Gastroesophageal sphincter (tissue), 4 donors: Measurements from ENCODE around the gene SLC25A19. TPM values are rescaled to one million over a fixed set of nuclear protein-coding genes. Genes with fewer than 3 reads are reported as not detected.

Source experiments
- ATAC-seq: fragments of 150-250 bp; one replicate; pipeline ENCODE4 v1.9.1; 2016; ENCODE audit warnings: mild to moderate bottlenecking, moderate library complexity
- H3K27ac ChIP-seq, 4 donors: fragments of 200-600 bp; sonication (generic) in 3 of 4; 1 replicate in 3 of 4; 2 replicates in 1 of 4; pipeline ENCODE4 v1.5.1; 2016 to 2019
- H3K27me3 ChIP-seq: fragments of 200-600 bp; sonication (generic); one replicate; pipeline ENCODE4 v1.5.1; 2019
- H3K36me3 ChIP-seq, 2 donors: fragments of 200-600 bp; sonication (generic); one replicate each; pipeline ENCODE4 v1.5.1; 2019; ENCODE audit warnings: control low read depth in 1 of 2
- H3K4me1 ChIP-seq, 3 donors: fragments of 200-600 bp; sonication (generic); 1 replicate in 2 of 3; 2 replicates in 1 of 3; pipeline ENCODE4 v1.5.1; 2016 to 2019; ENCODE audit warnings: control low read depth in 2 of 3
- H3K4me3 ChIP-seq, 2 donors: fragments of 200-600 bp; sonication (generic); one replicate each; pipeline ENCODE4 v1.5.1; 2019; ENCODE audit warnings: mild to moderate bottlenecking in 1 of 2, moderate library complexity in 1 of 2
- H3K9me3 ChIP-seq, 3 donors: fragments of 200-600 bp; sonication (generic); one replicate each; pipeline ENCODE4 v1.5.1; 2017 to 2019; ENCODE audit warnings: control low read depth in 2 of 3
- EP300 ChIP-seq: sonication (generic); formaldehyde crosslinking; IDR thresholded peaks from one replicate; pipeline ENCODE4 v1.6.1; 2017; ENCODE audit warnings: antibody characterized with exemption, mild to moderate bottlenecking
- POLR2A ChIP-seq, 2 donors: fragments of 450-650 bp; IDR thresholded peaks; one replicate each; pipeline ENCODE4 v1.6.1; 2017; ENCODE audit warnings: antibody characterized with exemption in 2 of 2, mild to moderate bottlenecking in 2 of 2, moderate library complexity in 1 of 2
- POLR2AphosphoS5 ChIP-seq: sonication (generic); formaldehyde crosslinking; IDR thresholded peaks from one replicate; pipeline ENCODE4 v1.6.1; 2017; ENCODE audit warnings: antibody characterized with exemption
- WGBS, 2 donors: methylation state at CpG; one replicate each; pipeline ENCODE4 v1.1.5; 2018; ENCODE audit warnings: low coverage in 1 of 2; 5-methylcytosine and 5-hydroxymethylcytosine counted together
- total RNA-seq, 4 donors: library from RNA; depleted of rRNA; stranded (reverse); fragments of >200 nt; gene quantifications; one replicate each; pipeline ENCODE4 v1.1.0, GENCODE V29; 2016
- TF ChIP-seq, protein P1 (sequence below), 4 experiments: fragments of 200-600 bp in 2 of 4; fragments of 450-650 bp in 2 of 4; sonication (generic) in 1 of 4; IDR thresholded peaks; one replicate each; pipeline ENCODE4 v1.5.1; 2017 to 2019; ENCODE audit warnings: antibody characterized with exemption in 4 of 4, mild to moderate bottlenecking in 2 of 4, moderate library complexity in 2 of 4

Gene SLC25A19
- total RNA-seq, 4 donors from 2014 or later = 7.3 to 14.5 (median 13.4) TPM

DNA sequence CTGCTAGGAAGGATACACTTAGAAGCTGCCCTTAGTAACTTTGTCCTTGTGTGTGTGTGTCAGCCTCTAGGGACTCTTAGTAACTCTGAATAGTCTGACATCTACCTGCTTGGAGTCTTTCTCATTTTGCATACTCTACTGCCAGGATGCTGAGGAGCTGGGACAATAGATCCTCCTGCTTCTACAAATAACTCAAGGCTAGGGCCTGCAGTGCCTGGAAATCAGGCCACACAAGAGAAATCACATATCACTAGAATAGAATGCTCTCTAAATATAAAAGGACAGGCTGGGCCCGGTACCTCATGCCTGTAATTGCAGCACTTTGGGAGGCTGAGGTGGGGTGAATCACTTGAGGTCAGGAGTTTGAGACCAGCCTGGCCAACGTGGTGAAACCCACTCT is 38.5 kb upstream of the SLC25A19 start:
- no peak for ATAC-seq
- 100% methylated on average over 1 of the region's 2 CpGs; no CpG with 5 or more reads in 1 of the 2 donors for WGBS, 2 donors
- Histone ChIP-seq H3K4me3 (no peak overlapping the region), H3K9me3 (no peaks in the 10 kb centered on the region), H3K27me3 (no peaks in the 10 kb centered on the region), H3K27ac (no peak overlapping the region), H3K36me3 (peaks cover 0 to 39% of the 10 kb centered on the region in 2 donors), H3K4me1 (peaks cover 0 to 41% (median 0%) of the 10 kb centered on the region in 3 donors)
- TF ChIP-seq, protein P1, sequence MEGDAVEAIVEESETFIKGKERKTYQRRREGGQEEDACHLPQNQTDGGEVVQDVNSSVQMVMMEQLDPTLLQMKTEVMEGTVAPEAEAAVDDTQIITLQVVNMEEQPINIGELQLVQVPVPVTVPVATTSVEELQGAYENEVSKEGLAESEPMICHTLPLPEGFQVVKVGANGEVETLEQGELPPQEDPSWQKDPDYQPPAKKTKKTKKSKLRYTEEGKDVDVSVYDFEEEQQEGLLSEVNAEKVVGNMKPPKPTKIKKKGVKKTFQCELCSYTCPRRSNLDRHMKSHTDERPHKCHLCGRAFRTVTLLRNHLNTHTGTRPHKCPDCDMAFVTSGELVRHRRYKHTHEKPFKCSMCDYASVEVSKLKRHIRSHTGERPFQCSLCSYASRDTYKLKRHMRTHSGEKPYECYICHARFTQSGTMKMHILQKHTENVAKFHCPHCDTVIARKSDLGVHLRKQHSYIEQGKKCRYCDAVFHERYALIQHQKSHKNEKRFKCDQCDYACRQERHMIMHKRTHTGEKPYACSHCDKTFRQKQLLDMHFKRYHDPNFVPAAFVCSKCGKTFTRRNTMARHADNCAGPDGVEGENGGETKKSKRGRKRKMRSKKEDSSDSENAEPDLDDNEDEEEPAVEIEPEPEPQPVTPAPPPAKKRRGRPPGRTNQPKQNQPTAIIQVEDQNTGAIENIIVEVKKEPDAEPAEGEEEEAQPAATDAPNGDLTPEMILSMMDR (IDR thresholded peaks at IDR 0.05) = no peak
- TF ChIP-seq EP300 = no peak
- no peak for TF ChIP-seq POLR2AphosphoS5
- TF ChIP-seq POLR2A (IDR thresholded peaks at IDR 0.05) = no peak

DNA sequence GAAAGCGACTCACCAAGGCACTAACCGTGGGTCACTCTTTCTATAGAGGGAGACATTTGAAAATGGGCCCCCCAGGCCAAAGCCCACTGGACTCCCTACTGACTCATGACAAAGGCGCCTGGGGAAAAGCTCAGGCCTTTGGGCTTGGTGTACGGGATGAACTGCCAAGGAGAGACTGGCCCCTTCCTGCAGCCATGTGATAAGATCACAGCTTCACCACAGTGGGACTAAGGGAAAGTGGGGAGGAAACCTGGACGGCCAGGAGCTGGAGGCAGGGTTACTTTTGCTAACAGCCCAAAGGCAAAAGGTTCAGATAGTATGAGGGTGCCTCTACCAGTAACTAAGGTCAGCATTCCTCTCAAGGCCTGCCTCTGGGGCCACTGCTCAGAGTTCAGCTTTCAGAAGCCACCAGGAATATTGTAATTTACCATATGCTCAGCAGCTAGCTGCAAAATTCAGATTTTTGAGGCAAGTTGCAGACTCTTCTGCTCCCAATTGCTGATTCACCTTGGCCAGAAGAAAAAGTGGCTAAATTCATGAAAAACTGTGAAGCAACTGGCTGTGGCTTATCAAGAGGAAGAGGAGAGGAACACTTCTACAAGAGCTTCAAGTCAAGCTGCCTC is 37.1 kb upstream of the SLC25A19 start:
- H3K4me1 ChIP-seq = peaks cover 0 to 43% (median 0%) of the 10 kb centered on the region in 3 donors
- H3K36me3 ChIP-seq = peaks cover 0 to 42% of the 10 kb centered on the region in 2 donors
- TF ChIP-seq POLR2AphosphoS5 = no peak
- TF ChIP-seq, protein P1 (IDR thresholded peaks at IDR 0.05) = no peak
- TF ChIP-seq EP300 = no peak
- no peak for TF ChIP-seq POLR2A (IDR thresholded peaks at IDR 0.05)
- H3K4me3 ChIP-seq = no peak overlapping the region
- WGBS, 2 donors = no CpG with 5 or more reads among the region's 5 CpGs
- H3K27ac ChIP-seq = peak overlapping the region in 3 of 4 donors; percentile 46 to 54 (median 48)
- no peaks in the 10 kb centered on the region for H3K9me3 ChIP-seq
- no peak for ATAC-seq
- no peaks in the 10 kb centered on the region for H3K27me3 ChIP-seq

DNA sequence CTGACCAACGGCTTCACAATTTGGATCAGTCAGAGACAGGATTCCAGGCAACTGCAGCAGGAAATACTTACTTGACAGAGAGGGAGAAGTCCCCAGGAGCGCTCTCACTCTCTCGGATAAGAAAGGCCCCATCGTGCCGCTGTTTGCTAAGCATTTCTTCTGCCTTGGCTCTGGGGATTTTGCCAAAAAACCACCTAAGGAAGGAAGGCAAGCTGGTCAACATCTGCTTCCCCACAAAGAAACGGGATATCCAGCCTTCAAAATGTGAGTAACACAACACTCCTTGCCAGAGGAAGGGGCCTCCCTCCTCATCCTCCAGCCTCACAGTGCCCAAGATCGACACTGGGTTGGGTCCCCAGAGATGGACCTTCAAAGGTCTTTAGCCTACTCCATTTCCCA is 36.6 kb upstream of the SLC25A19 start:
- peaks cover 0 to 38% (median 0%) of the 10 kb centered on the region in 3 donors for H3K4me1 ChIP-seq
- peaks cover 0 to 43% of the 10 kb centered on the region in 2 donors for H3K36me3 ChIP-seq
- TF ChIP-seq, protein P1 (IDR thresholded peaks at IDR 0.05) = no peak
- no peaks in the 10 kb centered on the region for H3K27me3 ChIP-seq
- no peak for ATAC-seq
- no peak overlapping the region for H3K4me3 ChIP-seq
- WGBS, 2 donors = 40 to 60% methylated on average over 1 of the region's 7 CpGs
- peak overlapping the region in 3 of 4 donors; percentile 46 to 54 (median 48) for H3K27ac ChIP-seq
- H3K9me3 ChIP-seq = no peaks in the 10 kb centered on the region

DNA sequence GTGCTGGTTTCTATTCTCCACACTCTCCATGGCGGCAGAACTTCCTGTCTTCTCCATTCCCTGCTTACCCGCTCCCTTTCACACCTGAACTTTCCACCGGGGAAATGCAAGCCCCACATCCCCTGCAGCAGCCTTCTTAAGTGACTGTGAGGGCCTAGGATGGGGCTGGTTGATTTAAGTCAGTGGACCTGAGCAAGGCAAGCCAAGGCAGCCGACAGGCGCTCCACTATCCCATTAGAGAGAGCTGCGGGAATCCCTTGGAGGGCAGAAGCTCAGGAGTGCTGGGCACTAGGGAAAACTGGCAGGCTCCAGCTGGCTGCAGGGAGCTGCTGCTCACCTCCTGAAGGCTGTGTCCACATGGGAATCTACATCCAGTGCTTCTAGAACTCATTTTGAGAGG is 36.1 kb upstream of the SLC25A19 start:
- H3K9me3 ChIP-seq = no peaks in the 10 kb centered on the region
- H3K4me1 ChIP-seq = peaks cover 0 to 35% (median 0%) of the 10 kb centered on the region in 3 donors
- TF ChIP-seq, protein P1 (IDR thresholded peaks at IDR 0.05) = no peak
- no peak for TF ChIP-seq EP300
- TF ChIP-seq POLR2A (IDR thresholded peaks at IDR 0.05) = no peak
- TF ChIP-seq POLR2AphosphoS5 = no peak
- 79 to 100% methylated on average over 1 to 6 of the region's 6 CpGs for WGBS, 2 donors
- peak overlapping the region in 3 of 4 donors; percentile 46 to 54 (median 46) for H3K27ac ChIP-seq
- H3K27me3 ChIP-seq = no peaks in the 10 kb centered on the region
- H3K36me3 ChIP-seq = peaks cover 0 to 43% of the 10 kb centered on the region in 2 donors
- H3K4me3 ChIP-seq = no peak overlapping the region
- no peak for ATAC-seq

DNA sequence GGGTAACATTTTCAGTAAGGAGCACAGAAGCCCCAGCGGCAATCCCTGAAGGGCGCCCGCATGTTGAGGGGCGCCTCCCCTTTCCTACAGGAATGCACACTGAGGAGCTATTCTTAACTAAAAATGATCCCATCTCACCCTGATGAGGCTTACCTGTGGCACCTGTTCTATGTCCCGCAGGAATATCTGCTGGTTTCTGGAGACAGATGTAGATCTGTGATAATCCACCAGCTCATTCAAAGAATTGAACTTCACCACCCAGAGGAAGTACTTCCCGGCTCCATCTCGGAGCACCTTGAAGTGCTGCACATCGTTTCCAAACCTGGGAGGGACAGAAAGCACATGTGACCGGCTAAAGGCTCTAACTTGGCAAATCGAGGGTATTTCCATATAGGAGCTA is 32.3 kb upstream of the SLC25A19 start:
- ATAC-seq = no peak
- no peak overlapping the region for H3K27ac ChIP-seq
- H3K9me3 ChIP-seq = no peaks in the 10 kb centered on the region
- no peaks in the 10 kb centered on the region for H3K27me3 ChIP-seq
- H3K4me3 ChIP-seq = no peak overlapping the region
- TF ChIP-seq POLR2AphosphoS5 (no peak), POLR2A (IDR thresholded peaks at IDR 0.05) (no peak), EP300 (no peak)
- TF ChIP-seq, protein P1 (IDR thresholded peaks at IDR 0.05) = no peak
- peaks cover 0 to 33% (median 0%) of the 10 kb centered on the region in 3 donors for H3K4me1 ChIP-seq
- 80 to 84% methylated on average over 1 to 10 of the region's 10 CpGs for WGBS, 2 donors
- peaks cover 0 to 75% of the 10 kb centered on the region in 2 donors for H3K36me3 ChIP-seq
